ENCODE measurements around the gene ZNF302. TPM values are rescaled to one million over a fixed set of nuclear protein-coding genes. Genes with fewer than 3 reads are reported as not detected.
"Not testable (repeated sequence)": the region's sequence is repeated elsewhere in the genome, so short reads cannot be mapped to it uniquely, and the experiment has no call there.

Gene ZNF302
- total RNA-seq, 2 experiments from 2014 or later: 14.9 to 15.9 TPM

DNA sequence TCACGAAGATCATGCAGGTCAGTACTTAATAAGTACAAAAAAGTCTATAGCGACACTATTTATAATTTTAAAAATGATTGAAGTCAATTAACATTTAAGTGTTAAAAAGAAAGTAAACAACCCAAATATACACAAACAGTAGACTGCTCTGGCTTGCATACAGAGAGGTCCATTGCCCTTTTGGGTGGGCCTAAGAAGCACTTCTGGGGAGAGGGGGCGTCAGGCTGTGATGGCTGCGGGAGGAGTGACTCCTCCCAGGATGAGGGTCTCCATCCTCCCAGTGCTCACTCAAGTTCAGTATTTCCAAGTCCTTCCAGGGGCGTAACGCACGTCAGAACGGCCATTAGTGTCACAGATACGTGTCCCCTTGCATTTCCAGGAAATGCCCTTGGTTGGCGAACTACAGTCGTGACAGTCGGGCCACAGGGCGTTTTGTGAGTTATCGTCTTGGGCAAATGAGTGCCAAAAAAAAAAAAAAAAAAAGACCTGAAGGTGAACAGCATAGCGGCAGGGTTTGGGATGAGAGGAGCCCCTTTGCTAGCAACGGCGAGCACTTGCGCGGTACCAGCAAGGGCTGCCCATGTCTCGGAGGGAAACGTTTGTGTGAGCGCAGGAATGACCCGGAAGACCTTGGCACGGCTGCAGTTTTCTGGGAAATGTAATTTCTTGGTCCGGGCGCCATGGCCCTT lies 637 bp upstream of the ZNF302 start, which contains the start of gene SCGB2B2:
TSS of gene SCGB2B2 (minus strand) at position 463 of the 689 bp plus-strand sequence. CDS start 82,596 bp downstream, outside the sequence.
- H3K27me3 Mint-ChIP-seq: peaks cover 1% of the 10 kb centered on the region

DNA sequence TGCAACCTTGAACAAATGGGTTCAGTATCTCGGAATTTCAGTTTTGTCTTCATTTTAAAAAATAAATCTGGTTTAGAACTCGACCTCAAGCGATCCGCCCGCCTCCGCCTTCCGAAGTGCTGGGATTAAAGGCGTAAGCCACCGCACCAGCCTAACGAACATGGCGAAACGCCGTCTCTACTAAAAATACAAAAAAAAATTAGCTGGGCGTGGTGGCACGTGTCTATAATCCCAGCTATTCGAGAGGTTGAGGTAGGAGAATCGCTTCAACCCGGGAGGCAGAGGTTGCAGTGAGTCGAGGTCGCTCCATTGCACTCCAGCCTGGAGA lies 571 bp downstream of the ZNF302 start:
- intact Hi-C loops (cut with micrococcal nuclease): no loop called here
- ChIA-PET POLR2A (interaction anchor here (0.8 to 2.8 kb wide), 9 partner anchors 12 to 504 kb away, joined by 3 to 11 read pairs (median 3); partner anchors contain the start of gene ZNF181), CTCF (interaction anchor here (0.7 to 1.3 kb wide), 3 partner anchors 34 to 39 kb away, joined by 3 to 4 read pairs (median 3); no protein-coding TSS in a partner anchor)
- H3K27ac Mint-ChIP-seq: peak overlapping the region; percentile 99
- peaks cover 1% of the 10 kb centered on the region for H3K27me3 Mint-ChIP-seq
- ATAC-seq (no peak), DNase-seq (no peak)
- peaks cover 32% of the 10 kb centered on the region for H3K9me3 Mint-ChIP-seq
- TF ChIP-seq, protein P1, sequence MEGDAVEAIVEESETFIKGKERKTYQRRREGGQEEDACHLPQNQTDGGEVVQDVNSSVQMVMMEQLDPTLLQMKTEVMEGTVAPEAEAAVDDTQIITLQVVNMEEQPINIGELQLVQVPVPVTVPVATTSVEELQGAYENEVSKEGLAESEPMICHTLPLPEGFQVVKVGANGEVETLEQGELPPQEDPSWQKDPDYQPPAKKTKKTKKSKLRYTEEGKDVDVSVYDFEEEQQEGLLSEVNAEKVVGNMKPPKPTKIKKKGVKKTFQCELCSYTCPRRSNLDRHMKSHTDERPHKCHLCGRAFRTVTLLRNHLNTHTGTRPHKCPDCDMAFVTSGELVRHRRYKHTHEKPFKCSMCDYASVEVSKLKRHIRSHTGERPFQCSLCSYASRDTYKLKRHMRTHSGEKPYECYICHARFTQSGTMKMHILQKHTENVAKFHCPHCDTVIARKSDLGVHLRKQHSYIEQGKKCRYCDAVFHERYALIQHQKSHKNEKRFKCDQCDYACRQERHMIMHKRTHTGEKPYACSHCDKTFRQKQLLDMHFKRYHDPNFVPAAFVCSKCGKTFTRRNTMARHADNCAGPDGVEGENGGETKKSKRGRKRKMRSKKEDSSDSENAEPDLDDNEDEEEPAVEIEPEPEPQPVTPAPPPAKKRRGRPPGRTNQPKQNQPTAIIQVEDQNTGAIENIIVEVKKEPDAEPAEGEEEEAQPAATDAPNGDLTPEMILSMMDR (IDR thresholded peaks at IDR 0.05): no peak
- H3K36me3 Mint-ChIP-seq (ENCODE audit: low read depth): peaks cover 55% of the 10 kb centered on the region
- H3K4me1 Mint-ChIP-seq (ENCODE audit: low read depth): peaks cover 34% of the 10 kb centered on the region
- peak overlapping the region; percentile 95 for H3K4me3 Mint-ChIP-seq

More for the DNA sequence above, 637 bp upstream of the ZNF302 start, which contains the start of gene SCGB2B2:
- POLR2A ChIA-PET: interaction anchor here (0.8 to 2.8 kb wide), 11 partner anchors 9 to 503 kb away, joined by 3 to 11 read pairs (median 3); no protein-coding TSS in a partner anchor
- intact Hi-C loops (cut with micrococcal nuclease): no loop called here
- DNase-seq: peak; percentile 77
- H3K4me1 Mint-ChIP-seq (ENCODE audit: low read depth): peaks cover 34% of the 10 kb centered on the region
- CTCF ChIA-PET: interaction anchor here (0.9 to 1.4 kb wide), 6 partner anchors 24 to 38 kb away, joined by 3 to 5 read pairs (median 4); no protein-coding TSS in a partner anchor
- H3K9me3 Mint-ChIP-seq: peaks cover 24% of the 10 kb centered on the region
- peak within 1 kb of the TSS; percentile 95 for H3K4me3 Mint-ChIP-seq
- peak; percentile 72 for ATAC-seq
- TF ChIP-seq, protein P1 (IDR thresholded peaks at IDR 0.05): no peak
- H3K27ac Mint-ChIP-seq: peak within 1 kb of the TSS; percentile 99
- peaks cover 42% of the 10 kb centered on the region for H3K36me3 Mint-ChIP-seq (ENCODE audit: low read depth)

DNA sequence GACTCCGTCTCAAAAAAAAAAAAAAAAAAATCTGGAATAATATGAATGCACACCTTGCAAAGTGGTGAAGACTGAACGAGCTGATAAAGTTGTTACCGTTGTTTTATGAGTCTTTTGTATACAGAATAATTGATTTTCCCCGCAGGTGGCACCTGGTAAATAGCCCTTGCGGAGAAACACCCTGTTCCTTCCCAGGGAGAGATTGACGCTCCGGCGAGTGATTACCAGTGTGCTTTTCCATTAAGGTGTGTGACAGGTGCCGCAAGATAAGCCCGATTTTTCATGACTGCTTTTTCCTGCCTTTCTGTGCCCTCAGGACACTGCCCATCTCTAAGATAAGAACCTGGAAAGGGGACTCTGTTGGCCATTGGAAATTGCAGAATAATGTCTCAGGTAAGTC lies 943 bp downstream of the ZNF302 start:
- POLR2A ChIA-PET: interaction anchor here (0.8 to 2.8 kb wide), 4 partner anchors 13 to 199 kb away, joined by 3 to 11 read pairs (median 8); partner anchors contain the start of gene ZNF181

DNA sequence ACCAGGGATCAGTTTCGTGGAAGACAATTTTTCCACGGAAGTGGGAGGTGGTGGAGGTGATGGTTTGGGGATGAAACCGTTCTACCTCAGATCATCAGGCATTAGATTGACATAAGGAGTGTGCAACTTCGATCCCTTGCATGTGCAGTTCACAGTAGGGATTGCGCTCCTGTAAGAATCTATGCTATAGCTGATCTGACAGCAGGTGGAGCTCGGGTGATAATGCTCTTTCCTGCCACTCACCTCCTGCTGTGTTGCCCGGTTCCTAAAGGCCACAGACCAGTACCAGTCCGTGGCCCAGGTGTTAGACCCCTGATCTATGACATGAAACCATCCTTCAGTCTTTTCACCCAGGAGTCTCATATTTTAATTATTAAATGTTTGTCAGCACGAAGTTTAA lies 4.0 kb downstream of the ZNF302 start:
- DNase-seq (no peak), ATAC-seq (no peak)
- H3K27me3 Mint-ChIP-seq: no peaks in the 10 kb centered on the region
- TF ChIP-seq, protein P1 (IDR thresholded peaks at IDR 0.05): no peak
- peaks cover 58% of the 10 kb centered on the region for H3K9me3 Mint-ChIP-seq
- H3K27ac Mint-ChIP-seq: no peak overlapping the region
- H3K36me3 Mint-ChIP-seq (ENCODE audit: low read depth): peaks cover 80% of the 10 kb centered on the region
- POLR2A ChIA-PET: no interaction called here
- peaks cover 23% of the 10 kb centered on the region for H3K4me1 Mint-ChIP-seq (ENCODE audit: low read depth)
- intact Hi-C loops (cut with micrococcal nuclease): no loop called here
- no peak overlapping the region for H3K4me3 Mint-ChIP-seq
- CTCF ChIA-PET: interaction anchor here (1.8 kb wide), 1 partner anchor 31 kb away, joined by 5 read pairs; no protein-coding TSS in a partner anchor

More for the DNA sequence above, 943 bp downstream of the ZNF302 start:
- Mint-ChIP-seq H3K9me3 (peaks cover 34% of the 10 kb centered on the region), H3K27ac (peak overlapping the region; percentile 99), H3K36me3 (ENCODE audit: low read depth) (peaks cover 58% of the 10 kb centered on the region), H3K4me3 (peak overlapping the region; percentile 95), H3K4me1 (ENCODE audit: low read depth) (peaks cover 34% of the 10 kb centered on the region), H3K27me3 (peaks cover 1% of the 10 kb centered on the region)
- TF ChIP-seq, protein P1 (IDR thresholded peaks at IDR 0.05): no peak
- CTCF ChIA-PET: interaction anchor here (1.3 kb wide), 1 partner anchor 40 kb away, joined by 4 read pairs; no protein-coding TSS in a partner anchor
- DNase-seq (no peak), ATAC-seq (no peak)
- intact Hi-C loops (cut with micrococcal nuclease): no loop called here

DNA sequence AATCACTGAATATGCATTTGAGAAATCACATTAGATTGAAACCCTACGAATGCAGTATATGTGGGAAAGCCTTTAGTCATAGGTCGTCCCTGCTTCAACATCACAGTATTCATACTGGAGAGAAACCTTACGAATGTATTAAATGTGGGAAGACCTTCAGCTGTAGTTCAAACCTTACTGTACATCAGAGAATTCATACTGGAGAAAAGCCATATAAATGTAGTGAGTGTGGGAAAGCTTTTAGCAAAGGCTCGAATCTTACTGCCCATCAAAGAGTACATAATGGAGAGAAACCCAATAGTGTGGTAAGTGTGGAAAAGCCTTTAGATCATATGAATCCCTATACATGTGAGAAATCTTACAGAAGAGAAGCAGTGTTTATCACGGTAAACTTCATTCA lies 7.8 kb downstream of the ZNF302 start:
- H3K4me3 Mint-ChIP-seq; H3K27ac Mint-ChIP-seq; ATAC-seq; intact Hi-C loops (cut with micrococcal nuclease); DNase-seq; H3K27me3 Mint-ChIP-seq; CTCF ChIA-PET; H3K4me1 Mint-ChIP-seq (ENCODE audit: low read depth); POLR2A ChIA-PET: not testable (repeated sequence)
- Mint-ChIP-seq H3K36me3 (ENCODE audit: low read depth) (peaks cover 59% of the 10 kb centered on the region), H3K9me3 (peaks cover 68% of the 10 kb centered on the region)

Measured in activated CD8-positive, alpha-beta T cell treated with anti-CD3 and anti-CD28 coated beads for 36 hours (primary cell).